ENCODE results near the gene CACNA1C. TPM values are rescaled to one million over a fixed set of nuclear protein-coding genes. Genes with fewer than 3 reads are reported as not detected.

Gene CACNA1C
- total and polyA plus RNA-seq, 10 of the 15 experiments (the other 5 are each of a cell fraction or from before 2014, with no cell fraction given) = under 0.01 to 0.15 (median 0.09) TPM; not detected in 5

DNA sequence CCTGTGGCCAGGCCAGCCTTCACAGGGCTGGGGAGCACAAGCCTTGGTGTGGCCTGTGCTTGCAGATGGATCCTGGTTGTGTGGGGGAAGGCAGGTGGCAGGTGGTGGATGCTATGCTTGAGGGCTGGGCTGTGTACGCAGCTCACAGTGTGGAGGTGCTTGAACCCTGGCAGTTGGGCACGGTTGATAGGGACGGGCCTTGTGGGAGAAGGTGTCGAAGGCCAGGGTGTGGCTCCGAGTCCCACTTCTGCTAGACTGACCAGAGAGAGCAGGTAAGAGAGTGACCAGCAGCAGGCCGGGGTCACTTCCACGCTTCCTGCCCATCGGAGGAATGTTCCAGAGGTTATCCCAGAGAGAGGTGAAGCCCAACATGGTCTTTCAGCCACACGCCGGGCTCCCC, 85.5 kb downstream of the CACNA1C start (continued):
- TF ChIP-seq, protein P1, sequence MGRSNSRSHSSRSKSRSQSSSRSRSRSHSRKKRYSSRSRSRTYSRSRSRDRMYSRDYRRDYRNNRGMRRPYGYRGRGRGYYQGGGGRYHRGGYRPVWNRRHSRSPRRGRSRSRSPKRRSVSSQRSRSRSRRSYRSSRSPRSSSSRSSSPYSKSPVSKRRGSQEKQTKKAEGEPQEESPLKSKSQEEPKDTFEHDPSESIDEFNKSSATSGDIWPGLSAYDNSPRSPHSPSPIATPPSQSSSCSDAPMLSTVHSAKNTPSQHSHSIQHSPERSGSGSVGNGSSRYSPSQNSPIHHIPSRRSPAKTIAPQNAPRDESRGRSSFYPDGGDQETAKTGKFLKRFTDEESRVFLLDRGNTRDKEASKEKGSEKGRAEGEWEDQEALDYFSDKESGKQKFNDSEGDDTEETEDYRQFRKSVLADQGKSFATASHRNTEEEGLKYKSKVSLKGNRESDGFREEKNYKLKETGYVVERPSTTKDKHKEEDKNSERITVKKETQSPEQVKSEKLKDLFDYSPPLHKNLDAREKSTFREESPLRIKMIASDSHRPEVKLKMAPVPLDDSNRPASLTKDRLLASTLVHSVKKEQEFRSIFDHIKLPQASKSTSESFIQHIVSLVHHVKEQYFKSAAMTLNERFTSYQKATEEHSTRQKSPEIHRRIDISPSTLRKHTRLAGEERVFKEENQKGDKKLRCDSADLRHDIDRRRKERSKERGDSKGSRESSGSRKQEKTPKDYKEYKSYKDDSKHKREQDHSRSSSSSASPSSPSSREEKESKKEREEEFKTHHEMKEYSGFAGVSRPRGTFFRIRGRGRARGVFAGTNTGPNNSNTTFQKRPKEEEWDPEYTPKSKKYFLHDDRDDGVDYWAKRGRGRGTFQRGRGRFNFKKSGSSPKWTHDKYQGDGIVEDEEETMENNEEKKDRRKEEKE (IDR thresholded peaks at IDR 0.05) = no peak
- TF ChIP-seq ZNF24 (IDR thresholded peaks at IDR 0.05) = no peak
- TF ChIP-seq POLR2A (IDR thresholded peaks at IDR 0.05; ENCODE audit: low read depth, low read length) = no peak
- no peak for TF ChIP-seq POU2F2 (IDR thresholded peaks at IDR 0.05; ENCODE audit: borderline replicate concordance, low read depth, low read length)
- TF ChIP-seq, protein P2, sequence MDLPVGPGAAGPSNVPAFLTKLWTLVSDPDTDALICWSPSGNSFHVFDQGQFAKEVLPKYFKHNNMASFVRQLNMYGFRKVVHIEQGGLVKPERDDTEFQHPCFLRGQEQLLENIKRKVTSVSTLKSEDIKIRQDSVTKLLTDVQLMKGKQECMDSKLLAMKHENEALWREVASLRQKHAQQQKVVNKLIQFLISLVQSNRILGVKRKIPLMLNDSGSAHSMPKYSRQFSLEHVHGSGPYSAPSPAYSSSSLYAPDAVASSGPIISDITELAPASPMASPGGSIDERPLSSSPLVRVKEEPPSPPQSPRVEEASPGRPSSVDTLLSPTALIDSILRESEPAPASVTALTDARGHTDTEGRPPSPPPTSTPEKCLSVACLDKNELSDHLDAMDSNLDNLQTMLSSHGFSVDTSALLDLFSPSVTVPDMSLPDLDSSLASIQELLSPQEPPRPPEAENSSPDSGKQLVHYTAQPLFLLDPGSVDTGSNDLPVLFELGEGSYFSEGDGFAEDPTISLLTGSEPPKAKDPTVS (IDR thresholded peaks at IDR 0.05; ENCODE audit: low read depth, low read length) = no peak

DNA sequence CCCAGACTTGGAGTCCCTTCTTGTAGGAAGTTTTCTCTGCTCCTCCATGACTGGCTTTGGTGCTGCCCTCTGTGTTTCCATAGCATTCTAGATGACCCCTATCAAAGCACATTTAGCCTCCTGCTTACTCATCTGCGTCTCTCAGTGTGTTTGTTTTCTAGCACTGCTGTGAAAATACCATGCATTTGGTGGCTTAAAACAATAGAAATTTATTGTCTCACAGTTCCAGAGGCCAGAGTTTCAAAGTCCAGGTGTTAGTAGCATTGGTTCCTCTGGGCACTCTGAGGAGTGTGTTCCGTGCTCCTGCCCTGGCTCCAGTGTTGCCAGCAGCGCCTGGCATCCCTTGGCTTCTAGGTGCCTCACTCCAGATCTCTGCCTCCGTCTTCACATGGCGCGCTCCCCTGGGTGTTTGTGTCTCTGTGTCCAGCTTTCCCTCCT, 86.1 kb downstream of the CACNA1C start:
- no peaks in the 10 kb centered on the region for H3K4me1 ChIP-seq (ENCODE audit: control insufficient read depth, insufficient read depth, low read length)
- no peak overlapping the region for H3K9ac ChIP-seq (ENCODE audit: control insufficient read depth, insufficient read depth, low read length)
- 53% methylated on average over 6 of the region's 6 CpGs for WGBS (ENCODE audit: insufficient coverage, insufficient replicate concordance, low lambda C conversion rate, missing lambda C conversion rate)
- FAIRE-seq = no peak
- DNase-seq (ENCODE audit: low read depth, low spot score) = no peak
- H3K27me3 ChIP-seq (replicated peaks in 1 of 2; ENCODE audit: control insufficient read depth in 2 of 2, insufficient read depth in 2 of 2, low read length in 1 of 2) = no peaks in the 10 kb centered on the region
- H2AFZ ChIP-seq (ENCODE audit: control insufficient read depth, low read depth, low read length) = no peak overlapping the region
- H3K36me3 ChIP-seq (ENCODE audit: control insufficient read depth in 2 of 2, insufficient read depth in 2 of 2, low read length in 1 of 2) = no peaks in the 10 kb centered on the region
- no TSS peak for BruUV-seq (replicated peaks)
- no peak overlapping the region for H3K4me2 ChIP-seq (ENCODE audit: control insufficient read depth, insufficient read depth)
- in situ Hi-C loops (cut with MboI) (no loop called here), intact Hi-C loops (cut with micrococcal nuclease; ENCODE audit: unreplicated experiment) (no loop called here)
- no peaks in the 10 kb centered on the region for H3K79me2 ChIP-seq (ENCODE audit: control insufficient read depth, insufficient read depth, low read length)
- ChIA-PET POLR2A (no interaction called here), SMC1A (ENCODE audit: uncharacterized antibody, unreplicated experiment) (no interaction called here), CTCF (no interaction called here), RAD21 (ENCODE audit: unreplicated experiment) (no interaction called here)
- TF ChIP-seq SREBF1 (IDR thresholded peaks at IDR 0.05; ENCODE audit: low read length) = no peak
- TF ChIP-seq, protein P3, sequence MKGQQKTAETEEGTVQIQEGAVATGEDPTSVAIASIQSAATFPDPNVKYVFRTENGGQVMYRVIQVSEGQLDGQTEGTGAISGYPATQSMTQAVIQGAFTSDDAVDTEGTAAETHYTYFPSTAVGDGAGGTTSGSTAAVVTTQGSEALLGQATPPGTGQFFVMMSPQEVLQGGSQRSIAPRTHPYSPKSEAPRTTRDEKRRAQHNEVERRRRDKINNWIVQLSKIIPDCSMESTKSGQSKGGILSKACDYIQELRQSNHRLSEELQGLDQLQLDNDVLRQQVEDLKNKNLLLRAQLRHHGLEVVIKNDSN (IDR thresholded peaks at IDR 0.05; ENCODE audit: borderline replicate concordance, extremely low read length, insufficient read depth, low read depth, low read length) = no peak
- TF ChIP-seq SREBF2 (IDR thresholded peaks at IDR 0.05; ENCODE audit: low read length) = no peak
- no peak for TF ChIP-seq ZNF207 (IDR thresholded peaks at IDR 0.05; ENCODE audit: borderline replicate concordance)
- no peak for TF ChIP-seq YBX1 (IDR thresholded peaks at IDR 0.05)
- TF ChIP-seq, protein P4, sequence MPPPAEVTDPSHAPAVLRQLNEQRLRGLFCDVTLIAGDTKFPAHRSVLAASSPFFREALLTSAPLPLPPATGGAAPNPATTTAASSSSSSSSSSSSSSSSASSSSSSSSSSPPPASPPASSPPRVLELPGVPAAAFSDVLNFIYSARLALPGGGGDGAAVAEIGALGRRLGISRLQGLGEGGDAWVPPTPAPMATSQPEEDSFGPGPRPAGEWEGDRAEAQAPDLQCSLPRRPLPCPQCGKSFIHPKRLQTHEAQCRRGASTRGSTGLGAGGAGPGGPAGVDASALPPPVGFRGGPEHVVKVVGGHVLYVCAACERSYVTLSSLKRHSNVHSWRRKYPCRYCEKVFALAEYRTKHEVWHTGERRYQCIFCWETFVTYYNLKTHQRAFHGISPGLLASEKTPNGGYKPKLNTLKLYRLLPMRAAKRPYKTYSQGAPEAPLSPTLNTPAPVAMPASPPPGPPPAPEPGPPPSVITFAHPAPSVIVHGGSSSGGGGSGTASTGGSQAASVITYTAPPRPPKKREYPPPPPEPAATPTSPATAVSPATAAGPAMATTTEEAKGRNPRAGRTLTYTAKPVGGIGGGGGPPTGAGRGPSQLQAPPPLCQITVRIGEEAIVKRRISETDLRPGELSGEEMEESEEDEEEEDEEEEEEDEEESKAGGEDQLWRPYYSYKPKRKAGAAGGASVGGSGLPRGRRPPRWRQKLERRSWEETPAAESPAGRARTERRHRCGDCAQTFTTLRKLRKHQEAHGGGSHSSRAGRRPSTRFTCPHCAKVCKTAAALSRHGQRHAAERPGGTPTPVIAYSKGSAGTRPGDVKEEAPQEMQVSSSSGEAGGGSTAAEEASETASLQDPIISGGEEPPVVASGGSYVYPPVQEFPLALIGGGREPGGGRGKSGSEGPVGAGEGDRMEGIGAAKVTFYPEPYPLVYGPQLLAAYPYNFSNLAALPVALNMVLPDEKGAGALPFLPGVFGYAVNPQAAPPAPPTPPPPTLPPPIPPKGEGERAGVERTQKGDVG (CRISPR knock-in tag; IDR thresholded peaks at IDR 0.05) = no peak
- TF ChIP-seq BHLHE40 (IDR thresholded peaks at IDR 0.05; ENCODE audit: borderline replicate concordance in 1 of 2, low read depth in 2 of 2, low read length in 1 of 2) = no peak
- no peaks in the 10 kb centered on the region for H4K20me1 ChIP-seq (ENCODE audit: control insufficient read depth, insufficient read depth)
- no peak overlapping the region for H3K27ac ChIP-seq (ENCODE audit: control insufficient read depth, insufficient read depth)
- no peaks in the 10 kb centered on the region for H3K9me3 ChIP-seq (replicated peaks; ENCODE audit: control insufficient read depth, insufficient read depth, low read length)
- no peak overlapping the region for H3K4me3 ChIP-seq
- ATAC-seq = no peak

Data from GM12878 (cell line).